HepG2 (cell line): ENCODE data around the gene FAM20C. TPM values are rescaled to one million over a fixed set of nuclear protein-coding genes. Genes with fewer than 3 reads are reported as not detected.

Source experiments
- AKNA ChIP-seq: sonication (generic); formaldehyde crosslinking; IDR thresholded peaks from 2 replicates; pipeline ENCODE4 v1.4.0; 2020; ENCODE audit warnings: missing genetic modification reagents, borderline replicate concordance
- ATAD3A ChIP-seq: sonication (generic); formaldehyde crosslinking; IDR thresholded peaks from 2 replicates; pipeline ENCODE4 v1.4.0; 2020; ENCODE audit warnings: missing genetic modification reagents
- BORCS8-MEF2B ChIP-seq: sonication (generic); formaldehyde crosslinking; IDR thresholded peaks from 2 replicates; pipeline ENCODE4 v1.8.0; 2022; ENCODE audit warnings: mild to moderate bottlenecking, missing genetic modification reagents
- CAMTA2 ChIP-seq: sonication (generic); formaldehyde crosslinking; IDR thresholded peaks from 2 replicates; pipeline ENCODE4 v1.4.0; 2020; ENCODE audit warnings: mild to moderate bottlenecking, missing genetic modification reagents, borderline replicate concordance
- GPN1 ChIP-seq: sonication (generic); formaldehyde crosslinking; IDR thresholded peaks from 2 replicates; pipeline ENCODE4 v1.5.1; 2020; ENCODE audit warnings: missing genetic modification reagents, borderline replicate concordance
- NR2F6 ChIP-seq, 2 experiments: IDR thresholded peaks; 2 replicates each; pipeline ENCODE4 v1.6.1; 2016; ENCODE audit warnings: antibody characterized with exemption in 1 of 2, mild to moderate bottlenecking in 1 of 2
- PPARG ChIP-seq: conservative IDR thresholded peaks from 2 replicates; pipeline ENCODE4 v1.6.1; 2016; ENCODE audit warnings: missing biosample characterization, missing genetic modification reagents
- YEATS2 ChIP-seq: sonication (generic); formaldehyde crosslinking; IDR thresholded peaks from 2 replicates; pipeline ENCODE4 v1.4.0; 2020; ENCODE audit warnings: missing genetic modification reagents, borderline replicate concordance
- ZBTB21 ChIP-seq: sonication (generic); formaldehyde crosslinking; IDR thresholded peaks from 2 replicates; pipeline ENCODE4 v1.4.0; 2020; ENCODE audit warnings: missing genetic modification reagents
- ZNF143 ChIP-seq: sonication (generic); formaldehyde crosslinking; IDR thresholded peaks from 2 replicates; pipeline ENCODE4 v1.4.0; 2020; ENCODE audit warnings: missing genetic modification reagents
- ZNF160 ChIP-seq: sonication (generic); formaldehyde crosslinking; IDR thresholded peaks from 2 replicates; pipeline ENCODE4 v1.8.0; 2022; ENCODE audit warnings: mild to moderate bottlenecking, inconsistent platforms, missing genetic modification reagents
- ZNF326 ChIP-seq: sonication (generic); formaldehyde crosslinking; IDR thresholded peaks from 2 replicates; pipeline ENCODE4 v1.4.0; 2020; ENCODE audit warnings: missing genetic modification reagents, borderline replicate concordance
- ZNF44 ChIP-seq: sonication (generic); formaldehyde crosslinking; IDR thresholded peaks from 2 replicates; pipeline ENCODE4 v1.5.1; 2020; ENCODE audit warnings: mild to moderate bottlenecking, missing genetic modification reagents
- ZNF501 ChIP-seq: sonication (generic); formaldehyde crosslinking; IDR thresholded peaks from 2 replicates; pipeline ENCODE4 v1.5.1; 2020; ENCODE audit warnings: mild to moderate bottlenecking, moderate library complexity, missing genetic modification reagents
- ZNF749 ChIP-seq: sonication (generic); formaldehyde crosslinking; IDR thresholded peaks from 2 replicates; pipeline ENCODE4 v1.8.0; 2022; ENCODE audit warnings: mild to moderate bottlenecking, missing genetic modification reagents, moderate library complexity, borderline replicate concordance
- ZNF878 ChIP-seq: sonication (generic); formaldehyde crosslinking; IDR thresholded peaks from 2 replicates; pipeline ENCODE4 v1.8.1; 2023; ENCODE audit warnings: mild to moderate bottlenecking, missing genetic modification reagents, moderate library complexity
- ZUFSP ChIP-seq: sonication (generic); formaldehyde crosslinking; IDR thresholded peaks from 2 replicates; pipeline ENCODE4 v1.9.0; 2021; ENCODE audit warnings: missing genetic modification reagents, mild to moderate bottlenecking, borderline replicate concordance
- polyA plus RNA-seq, 8 experiments: library from polyadenylated mRNA; depleted of rRNA in 3 of 8; stranded (reverse) in 7 of 8; unstranded in 1 of 8; fragments of >200 nt; fragmentation: Illumina TruSeq in 4 of 8; extraction: Trizol in 4 of 8; gene quantifications; 2 replicates each; pipeline versions ENCODE4 v1.2.1 to v1.2.3, GENCODE V29; 2011 to 2016; ENCODE audit warnings: low read depth in 4 of 8, missing spikeins in 1 of 8, mixed read lengths in 1 of 8; ENCODE audit not compliant: insufficient read depth in 1 of 8
- total RNA-seq, 5 experiments: library from RNA; depleted of rRNA; stranded (reverse); fragments of >200 nt; fragmentation: Illumina TruSeq; extraction: Trizol; gene quantifications; 2 replicates each; pipeline ENCODE4 v1.2.3, GENCODE V29; 2016; ENCODE audit warnings: low read depth in 1 of 5
- TF ChIP-seq, protein P1 (sequence below): sonication (generic); formaldehyde crosslinking; IDR thresholded peaks from 2 replicates; pipeline ENCODE4 v1.4.0; 2020; ENCODE audit warnings: missing genetic modification reagents, borderline replicate concordance

The FAM20C gene
- total and polyA plus RNA-seq, 2 of the 13 experiments (the other 11 are each of a cell fraction or from before 2014, with no cell fraction given) = 11.9 to 19.9 TPM

DNA sequence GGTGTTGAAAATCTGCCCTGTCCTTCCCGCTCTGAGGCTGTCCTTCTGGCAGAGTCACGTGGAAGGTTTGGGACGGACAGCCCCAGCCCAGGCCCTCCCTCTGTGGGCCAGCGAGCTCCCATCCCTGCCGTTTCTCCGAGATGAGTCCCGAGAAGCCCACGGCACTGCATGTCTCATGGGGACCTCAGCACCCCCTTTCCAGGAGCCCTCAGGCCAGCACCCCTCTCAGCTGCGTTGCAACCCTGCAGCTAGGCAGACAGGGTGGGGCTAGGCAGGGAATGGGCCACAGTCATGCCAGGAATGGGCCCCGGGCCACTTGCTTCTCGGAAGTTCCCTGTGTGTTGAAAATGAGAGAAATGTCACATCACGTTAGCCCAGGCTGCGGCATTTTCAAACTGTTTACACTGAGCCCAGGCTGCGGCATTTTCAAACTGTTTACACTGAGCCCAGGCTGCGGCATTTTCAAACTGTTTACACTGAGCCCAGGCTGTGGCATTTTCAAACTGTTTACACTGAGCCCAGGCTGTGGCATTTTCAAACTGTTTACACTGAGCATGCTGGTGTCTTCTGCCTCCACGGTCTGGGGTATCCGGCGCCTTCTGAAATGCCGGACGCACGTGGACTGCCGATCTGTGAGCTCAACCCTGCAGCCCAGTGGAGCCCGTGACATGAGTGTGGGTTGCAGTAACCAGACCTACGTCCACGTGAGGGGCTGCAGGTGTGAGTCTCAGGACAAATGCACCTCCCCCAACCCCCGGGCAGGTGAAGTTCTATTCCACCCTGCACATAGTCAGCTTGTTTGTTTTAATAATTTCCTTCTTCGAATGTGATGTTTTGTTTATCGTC lies 42.6 kb downstream of the FAM20C start (continued):
- TF ChIP-seq, protein P1, sequence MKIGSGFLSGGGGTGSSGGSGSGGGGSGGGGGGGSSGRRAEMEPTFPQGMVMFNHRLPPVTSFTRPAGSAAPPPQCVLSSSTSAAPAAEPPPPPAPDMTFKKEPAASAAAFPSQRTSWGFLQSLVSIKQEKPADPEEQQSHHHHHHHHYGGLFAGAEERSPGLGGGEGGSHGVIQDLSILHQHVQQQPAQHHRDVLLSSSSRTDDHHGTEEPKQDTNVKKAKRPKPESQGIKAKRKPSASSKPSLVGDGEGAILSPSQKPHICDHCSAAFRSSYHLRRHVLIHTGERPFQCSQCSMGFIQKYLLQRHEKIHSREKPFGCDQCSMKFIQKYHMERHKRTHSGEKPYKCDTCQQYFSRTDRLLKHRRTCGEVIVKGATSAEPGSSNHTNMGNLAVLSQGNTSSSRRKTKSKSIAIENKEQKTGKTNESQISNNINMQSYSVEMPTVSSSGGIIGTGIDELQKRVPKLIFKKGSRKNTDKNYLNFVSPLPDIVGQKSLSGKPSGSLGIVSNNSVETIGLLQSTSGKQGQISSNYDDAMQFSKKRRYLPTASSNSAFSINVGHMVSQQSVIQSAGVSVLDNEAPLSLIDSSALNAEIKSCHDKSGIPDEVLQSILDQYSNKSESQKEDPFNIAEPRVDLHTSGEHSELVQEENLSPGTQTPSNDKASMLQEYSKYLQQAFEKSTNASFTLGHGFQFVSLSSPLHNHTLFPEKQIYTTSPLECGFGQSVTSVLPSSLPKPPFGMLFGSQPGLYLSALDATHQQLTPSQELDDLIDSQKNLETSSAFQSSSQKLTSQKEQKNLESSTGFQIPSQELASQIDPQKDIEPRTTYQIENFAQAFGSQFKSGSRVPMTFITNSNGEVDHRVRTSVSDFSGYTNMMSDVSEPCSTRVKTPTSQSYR (CRISPR knock-in tag) = peak; percentile 77; the same call in 1 of the 2 replicates
- TF ChIP-seq CAMTA2 (CRISPR knock-in tag) (no peak), PPARG (peak; percentile 57; the same call in 1 of the 2 replicates), ZNF326 (no peak), ZNF749 (CRISPR knock-in tag) (peak; percentile 72; the same call in 1 of the 2 replicates), ZNF878 (CRISPR knock-in tag) (peak; percentile 94), ATAD3A (CRISPR knock-in tag) (no peak), ZNF501 (peak; percentile 89), ZBTB21 (CRISPR knock-in tag) (no peak), YEATS2 (CRISPR knock-in tag) (peak; percentile 56; the same call in 1 of the 2 replicates), ZUFSP (CRISPR knock-in tag) (no peak), BORCS8-MEF2B (CRISPR knock-in tag) (peak; percentile 20; the same call in 1 of the 2 replicates), ZNF44 (CRISPR knock-in tag) (no peak), NR2F6 (IDR thresholded peaks at IDR 0.05) (0 out of 2 replicates have a peak, but pooled peaks have one; percentile 15), NR2F6 (CRISPR knock-in tag; IDR thresholded peaks at IDR 0.05) (peak; percentile 61), ZNF143 (CRISPR knock-in tag) (no peak), AKNA (no peak), GPN1 (CRISPR knock-in tag) (no peak), ZNF160 (CRISPR knock-in tag) (0 out of 2 replicates have a peak, but pooled peaks have one; percentile 21)
